Mononuclear cell (primary cell): ENCODE data around the gene DENND6B. TPM values are rescaled to one million over a fixed set of nuclear protein-coding genes. Genes with fewer than 3 reads are reported as not detected.

Experiments used
- H3K27me3 ChIP-seq: 2 replicates; pipeline ENCODE4 v1.6.0; 2011; ENCODE audit warnings: low read length, control low read depth; ENCODE audit not compliant: insufficient read depth
- H3K4me1 ChIP-seq: 2 replicates; pipeline ENCODE4 v1.5.1; 2011; ENCODE audit warnings: mild to moderate bottlenecking, low read length, control low read depth; ENCODE audit not compliant: insufficient read depth
- H3K4me3 ChIP-seq: 2 replicates; pipeline ENCODE4 v1.5.1; 2011; ENCODE audit warnings: mild to moderate bottlenecking, low read length, moderate library complexity
- H3K9me3 ChIP-seq: 2 replicates; pipeline ENCODE4 v1.5.1; 2011; ENCODE audit warnings: low read depth, mild to moderate bottlenecking, control low read depth, low read length
- total RNA-seq: library from RNA; depleted of rRNA; stranded (reverse); fragments of >200 nt; gene quantifications from one replicate; pipeline ENCODE4 v1.2.3, GENCODE V29; 2012

Gene DENND6B
- total RNA-seq, 1 donor: 1.0 TPM

DNA sequence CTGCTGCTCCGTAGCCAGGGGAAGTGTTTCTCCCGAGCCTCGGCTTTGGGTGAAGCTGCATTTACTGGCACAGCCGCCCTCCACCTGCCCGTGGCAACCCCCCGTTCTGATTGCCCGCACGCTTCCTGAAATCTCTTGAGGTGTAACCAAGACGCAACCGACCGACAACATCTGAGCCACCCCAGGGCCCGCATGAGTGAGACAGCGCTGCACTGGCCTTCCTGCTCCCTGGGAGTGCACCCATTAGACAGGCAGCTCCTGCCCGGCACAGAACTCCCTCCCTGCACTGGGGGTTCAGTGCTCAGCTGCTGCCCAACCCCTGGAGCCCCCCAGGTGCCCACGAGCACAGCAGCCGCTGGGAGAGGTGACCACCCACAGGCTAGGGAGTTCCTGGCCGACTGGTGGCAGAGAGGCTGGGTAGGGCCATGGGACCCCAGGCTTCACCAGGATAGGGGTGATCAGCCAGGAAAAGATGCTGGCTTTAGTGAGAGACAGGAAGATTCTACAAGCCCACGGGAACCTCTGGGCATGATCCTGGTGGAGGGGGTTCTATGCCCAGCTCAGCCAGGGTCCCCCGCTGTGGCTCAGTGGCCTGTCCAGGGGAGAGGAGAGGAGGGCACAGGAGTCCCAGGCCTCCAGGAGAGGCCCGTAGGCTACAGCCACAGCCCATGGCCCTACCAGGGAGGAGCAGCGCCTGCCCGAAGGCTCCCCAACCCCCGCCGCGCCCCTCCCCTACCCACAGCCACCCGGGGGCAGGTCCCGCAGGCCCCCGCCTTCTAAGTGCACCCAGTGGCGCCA lies 34.0 kb downstream of the DENND6B start:
- Histone ChIP-seq H3K27me3 (no peaks in the 10 kb centered on the region), H3K4me3 (no peak overlapping the region), H3K4me1 (peaks cover 31% of the 10 kb centered on the region)

DNA sequence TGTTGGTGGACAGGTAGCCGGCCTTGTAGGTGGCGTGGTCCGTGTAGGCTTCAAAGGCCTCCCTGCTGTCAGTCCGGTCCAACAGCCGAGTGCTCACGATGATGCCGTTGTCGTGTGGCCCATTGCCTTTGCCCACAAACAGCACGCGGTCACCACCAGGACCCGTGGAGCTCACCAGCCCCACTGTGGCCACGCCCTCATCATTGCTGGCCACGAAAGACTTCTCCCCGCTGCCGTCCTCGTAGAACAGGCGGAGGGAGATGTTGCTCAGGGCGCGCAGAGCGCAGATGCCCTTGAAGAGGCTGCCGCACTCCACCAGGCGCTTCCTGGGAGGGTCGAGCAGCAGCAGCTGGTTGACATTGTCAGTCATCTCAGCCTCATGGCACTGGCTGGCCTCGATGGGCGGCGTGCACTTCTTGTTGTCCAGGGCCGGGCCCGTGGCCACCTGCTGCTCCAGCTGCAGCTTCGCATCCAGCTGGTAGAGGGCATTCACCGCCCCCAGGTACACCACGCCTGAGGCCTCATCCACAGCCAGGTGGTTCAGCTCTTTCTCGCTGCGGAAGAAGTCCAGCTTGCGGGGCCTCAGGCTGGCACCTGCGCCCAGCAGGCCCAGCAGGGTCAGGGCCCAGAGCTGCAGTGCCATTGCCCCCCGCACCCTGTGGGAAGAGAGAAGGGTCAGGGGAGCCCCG lies 36.7 kb downstream of the DENND6B start:
- Histone ChIP-seq H3K4me3 (no peak overlapping the region), H3K9me3 (no peaks in the 10 kb centered on the region), H3K4me1 (peaks cover 31% of the 10 kb centered on the region), H3K27me3 (no peaks in the 10 kb centered on the region)

More for the DNA sequence above, 34.0 kb downstream of the DENND6B start:
- H3K9me3 ChIP-seq: no peaks in the 10 kb centered on the region

DNA sequence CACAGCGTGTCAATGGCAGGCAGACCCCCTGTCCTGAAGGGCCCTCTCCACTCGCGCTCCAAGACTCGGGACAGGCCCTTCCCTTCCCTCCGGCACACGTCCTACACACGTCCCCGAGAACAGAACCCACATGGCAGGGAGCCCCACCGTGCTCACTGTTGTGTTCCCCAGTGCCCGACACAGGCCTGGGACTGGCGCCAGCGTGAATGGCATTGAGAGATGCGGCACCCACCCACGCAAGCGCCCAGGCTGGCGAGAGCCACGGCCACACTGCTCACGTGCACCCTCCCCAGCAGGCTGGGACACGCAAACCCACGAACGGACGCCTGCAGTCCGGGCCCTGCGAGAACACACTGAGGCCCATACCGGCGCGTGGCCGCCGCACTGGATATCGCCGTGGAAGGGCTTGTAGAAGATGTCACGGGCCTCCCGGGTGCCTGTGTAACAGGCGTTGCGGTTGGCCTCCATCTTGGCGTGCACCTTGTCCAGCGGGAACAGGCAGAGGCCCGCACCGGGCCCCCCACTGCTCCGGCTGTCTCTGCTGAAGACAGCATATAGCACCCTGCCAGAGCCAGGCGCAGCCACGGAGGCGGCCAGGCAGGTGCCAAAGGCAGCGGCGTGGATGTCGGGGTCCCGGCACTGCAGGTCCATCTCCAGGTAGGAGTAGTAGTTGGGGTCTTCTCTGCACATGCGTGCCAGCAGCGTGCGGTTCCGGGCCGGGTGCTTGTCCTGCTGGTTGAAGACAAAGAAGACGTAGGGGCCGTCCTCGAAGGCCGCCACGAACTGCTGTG lies 37.5 kb downstream of the DENND6B start:
- H3K4me3 ChIP-seq: no peak overlapping the region
- no peaks in the 10 kb centered on the region for H3K27me3 ChIP-seq
- H3K4me1 ChIP-seq: peaks cover 26% of the 10 kb centered on the region
- H3K9me3 ChIP-seq: no peaks in the 10 kb centered on the region

DNA sequence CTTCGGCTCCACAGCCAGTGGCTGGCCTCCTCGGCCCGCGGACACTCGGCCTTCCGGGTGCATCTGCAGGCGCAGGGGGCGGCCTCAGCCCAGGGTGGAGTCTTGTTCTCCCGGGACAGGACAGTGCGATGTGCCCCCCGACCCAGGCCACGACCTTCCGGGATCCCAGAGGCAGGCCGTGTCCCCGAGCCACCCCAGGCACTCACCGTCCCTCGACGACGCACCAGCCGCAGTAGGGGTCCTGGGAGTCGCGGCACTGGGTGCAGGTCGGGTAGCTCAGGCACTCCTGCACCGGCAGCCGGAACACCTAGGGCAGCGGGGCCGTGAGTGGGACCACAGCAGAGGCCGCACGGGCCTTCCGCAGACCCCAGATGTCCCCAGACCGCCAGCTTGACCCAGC lies 39.1 kb downstream of the DENND6B start:
- H3K27me3 ChIP-seq: no peaks in the 10 kb centered on the region
- no peaks in the 10 kb centered on the region for H3K9me3 ChIP-seq
- H3K4me1 ChIP-seq: peaks cover 15% of the 10 kb centered on the region
- no peak overlapping the region for H3K4me3 ChIP-seq

DNA sequence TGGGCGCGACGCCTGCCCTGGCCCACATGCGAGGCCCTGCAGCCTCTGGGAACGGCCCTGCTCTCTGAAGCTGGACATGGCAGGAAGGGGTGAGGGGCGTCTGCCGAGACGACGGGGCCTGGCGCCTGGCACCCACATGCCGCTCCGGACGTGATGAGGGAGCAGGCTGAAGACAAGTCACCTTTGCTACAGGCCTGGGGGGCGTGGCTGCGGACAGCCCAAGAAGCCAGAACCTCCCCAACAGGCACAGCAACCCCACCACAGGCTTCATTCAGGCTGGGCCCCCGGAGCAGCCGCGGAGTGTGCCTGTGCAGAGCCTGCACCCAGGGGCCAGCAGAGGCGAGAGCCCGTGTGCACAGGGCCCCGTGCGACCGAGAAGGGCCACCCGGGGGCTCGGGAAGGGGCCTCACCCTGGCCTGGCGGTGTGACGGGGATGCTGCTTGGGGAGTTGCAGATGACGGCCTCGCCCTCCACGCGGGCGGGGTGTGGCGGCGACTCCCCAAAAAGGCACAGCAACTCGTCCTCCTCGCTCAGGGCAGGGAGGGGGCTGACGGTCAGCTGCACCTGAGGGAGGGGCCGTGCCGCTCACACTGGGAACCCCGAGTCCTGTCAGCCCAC lies 40.0 kb downstream of the DENND6B start:
- Histone ChIP-seq H3K27me3 (no peaks in the 10 kb centered on the region), H3K9me3 (no peaks in the 10 kb centered on the region), H3K4me1 (peaks cover 8% of the 10 kb centered on the region), H3K4me3 (no peak overlapping the region)

DNA sequence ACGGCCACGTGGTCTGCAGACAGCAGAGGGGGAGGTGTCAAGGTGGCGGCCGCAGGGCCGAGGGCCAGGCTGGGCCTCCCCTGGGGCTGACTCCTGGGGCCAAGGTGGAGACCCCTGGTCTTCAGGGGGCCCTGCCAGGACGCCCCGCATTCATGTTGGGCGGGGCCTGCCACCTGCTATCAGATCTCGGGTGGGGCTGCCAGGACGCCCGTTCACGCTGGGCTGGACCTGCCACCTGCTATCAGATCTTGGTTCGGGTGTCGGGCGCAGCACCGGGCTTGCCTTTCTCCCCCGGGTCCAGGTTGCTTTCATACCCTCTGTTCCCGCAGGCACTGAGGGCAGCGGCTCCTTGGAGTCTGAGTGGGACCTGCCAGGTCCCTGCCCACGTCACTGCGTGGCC lies 40.5 kb downstream of the DENND6B start:
- no peaks in the 10 kb centered on the region for H3K9me3 ChIP-seq
- H3K27me3 ChIP-seq: no peaks in the 10 kb centered on the region
- no peak overlapping the region for H3K4me3 ChIP-seq
- H3K4me1 ChIP-seq: peaks cover 2% of the 10 kb centered on the region

DNA sequence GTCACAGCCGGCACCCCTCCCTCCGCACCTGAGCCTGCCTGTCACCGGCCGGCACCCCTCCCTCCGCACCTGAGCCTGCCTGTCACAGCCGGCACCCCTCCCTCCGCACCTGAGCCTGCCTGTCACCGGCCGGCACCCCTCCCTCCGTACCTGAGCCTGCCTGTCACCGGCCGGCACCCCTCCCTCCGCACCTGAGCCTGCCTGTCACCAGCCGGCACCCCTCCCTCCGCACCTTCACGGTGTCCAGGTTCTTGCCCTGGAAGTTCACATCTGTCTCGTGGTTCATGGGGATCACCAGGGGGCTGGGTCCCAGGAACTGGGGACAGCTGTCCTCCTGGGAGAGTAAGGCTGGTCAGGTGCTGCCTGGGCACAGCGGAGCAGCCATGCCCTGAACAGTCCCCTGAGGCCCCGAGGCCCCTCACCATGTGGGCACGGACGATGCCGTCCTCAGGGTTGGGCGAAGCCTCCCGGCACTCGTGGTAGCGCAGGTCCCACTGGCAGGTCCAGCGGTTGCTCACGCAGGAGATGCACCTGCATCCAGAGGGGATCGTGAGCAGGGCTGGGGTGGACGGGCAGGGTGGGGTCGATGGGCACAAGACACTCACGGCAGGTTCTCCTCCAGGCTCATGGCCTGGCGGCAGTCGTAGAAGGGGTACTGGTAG lies 41.1 kb downstream of the DENND6B start:
- Histone ChIP-seq H3K4me1 (no peaks in the 10 kb centered on the region), H3K4me3 (no peak overlapping the region), H3K9me3 (no peaks in the 10 kb centered on the region), H3K27me3 (no peaks in the 10 kb centered on the region)

DNA sequence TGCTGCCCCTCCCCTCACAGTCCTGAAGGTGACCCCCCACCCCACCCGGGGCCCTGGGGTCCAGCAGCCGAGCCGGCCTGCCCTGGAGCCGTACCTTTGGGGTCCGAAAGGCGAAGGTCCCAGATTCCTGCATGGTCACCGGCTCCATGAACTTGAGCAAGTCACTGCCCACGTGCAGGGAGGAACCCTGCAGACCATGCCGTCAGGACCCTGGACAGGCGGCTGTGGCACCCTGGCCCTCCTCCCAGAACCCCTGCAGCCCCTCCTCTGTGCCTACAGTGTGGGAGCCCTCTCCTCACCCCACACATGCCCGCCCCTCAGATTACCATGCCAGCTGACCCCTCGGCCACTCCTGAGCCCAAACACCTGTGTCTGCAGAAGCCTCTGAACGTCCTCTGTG lies 42.3 kb downstream of the DENND6B start:
- H3K9me3 ChIP-seq: no peaks in the 10 kb centered on the region
- no peaks in the 10 kb centered on the region for H3K4me1 ChIP-seq
- no peak overlapping the region for H3K4me3 ChIP-seq
- H3K27me3 ChIP-seq: no peaks in the 10 kb centered on the region

DNA sequence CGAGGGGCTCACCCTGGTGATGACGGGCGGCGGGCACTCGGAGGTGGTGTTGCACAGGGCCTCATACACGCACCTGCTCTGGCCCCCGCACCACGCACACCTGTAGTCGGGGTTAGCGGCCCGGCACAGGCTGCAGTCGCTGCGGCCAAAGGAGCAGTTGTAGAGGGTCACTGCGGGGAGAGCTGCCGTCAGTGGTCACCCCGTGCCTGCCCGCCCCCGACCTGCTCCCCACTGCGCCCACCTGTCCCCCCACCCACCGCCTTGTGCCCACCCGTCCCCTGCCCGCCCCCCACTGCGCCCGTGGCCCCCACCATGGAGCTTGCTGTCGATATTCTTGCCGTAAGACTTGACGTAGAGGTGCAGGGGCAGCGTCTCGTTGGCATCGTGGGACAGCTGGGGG lies 43.0 kb downstream of the DENND6B start:
- no peaks in the 10 kb centered on the region for H3K27me3 ChIP-seq
- no peak overlapping the region for H3K4me3 ChIP-seq
- no peaks in the 10 kb centered on the region for H3K4me1 ChIP-seq

DNA sequence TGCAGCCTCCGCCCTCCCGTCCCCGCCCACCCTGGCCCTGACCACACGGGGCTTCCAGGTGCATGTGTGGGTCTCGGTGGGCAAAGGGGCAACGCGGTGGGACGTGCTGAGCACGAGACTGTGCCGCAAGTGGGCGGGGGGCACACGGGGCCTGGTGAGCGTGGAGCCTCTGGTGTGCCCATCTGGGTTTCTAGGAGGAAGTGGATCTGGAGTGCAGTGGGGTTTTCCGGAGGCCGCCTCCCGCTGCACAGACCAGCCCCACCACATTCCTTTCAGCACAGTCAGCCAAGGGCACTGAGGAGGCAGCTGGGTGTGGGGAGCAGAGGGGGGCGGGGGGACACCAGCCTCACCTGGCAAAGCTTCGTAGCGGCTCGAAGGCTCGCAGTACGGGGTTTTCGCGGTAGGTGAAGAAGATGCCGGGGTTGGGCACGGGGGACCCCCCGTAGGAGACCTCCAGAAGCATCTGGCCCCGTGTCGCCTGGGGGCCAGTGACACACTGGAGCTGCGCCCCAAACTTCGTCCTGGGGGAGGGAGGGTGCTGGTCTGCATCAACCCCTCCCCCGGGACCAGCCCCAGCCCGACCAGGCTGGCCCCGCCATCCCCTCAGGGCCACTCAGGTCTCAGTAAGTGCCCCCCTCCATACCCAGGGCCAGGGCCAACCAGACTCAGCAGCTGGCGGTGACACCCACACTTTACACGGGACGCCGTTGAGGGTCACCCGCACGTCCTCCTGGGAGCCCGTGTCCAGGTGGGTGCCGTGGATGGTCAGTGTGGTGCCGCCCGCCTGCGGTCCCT lies 44.3 kb downstream of the DENND6B start:
- Histone ChIP-seq H3K9me3 (no peaks in the 10 kb centered on the region), H3K4me1 (no peaks in the 10 kb centered on the region), H3K27me3 (no peaks in the 10 kb centered on the region), H3K4me3 (no peak overlapping the region)

More for the DNA sequence above, 43.0 kb downstream of the DENND6B start:
- H3K9me3 ChIP-seq: no peaks in the 10 kb centered on the region

DNA sequence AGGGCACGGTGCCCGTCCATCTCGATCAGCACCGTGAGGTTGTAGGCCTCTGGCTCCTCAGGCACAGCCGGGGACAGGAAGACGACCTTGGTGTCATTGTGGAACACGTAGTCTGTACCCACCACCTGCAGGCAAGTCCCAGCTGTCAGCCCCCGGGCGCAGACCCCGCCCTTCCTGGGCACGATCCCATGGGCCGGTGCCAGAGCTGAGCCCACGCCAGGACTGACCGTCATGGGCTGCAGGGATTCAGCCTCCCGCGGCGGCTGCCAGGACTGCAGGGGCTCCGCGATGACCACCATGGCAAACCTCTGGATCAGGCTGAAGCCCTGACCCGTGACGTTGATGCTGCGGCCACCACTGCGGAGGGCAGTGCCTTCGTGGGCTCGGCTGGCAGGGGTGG lies 44.9 kb downstream of the DENND6B start:
- no peaks in the 10 kb centered on the region for H3K9me3 ChIP-seq
- H3K4me1 ChIP-seq: no peaks in the 10 kb centered on the region
- H3K4me3 ChIP-seq: no peak overlapping the region
- H3K27me3 ChIP-seq: no peaks in the 10 kb centered on the region

DNA sequence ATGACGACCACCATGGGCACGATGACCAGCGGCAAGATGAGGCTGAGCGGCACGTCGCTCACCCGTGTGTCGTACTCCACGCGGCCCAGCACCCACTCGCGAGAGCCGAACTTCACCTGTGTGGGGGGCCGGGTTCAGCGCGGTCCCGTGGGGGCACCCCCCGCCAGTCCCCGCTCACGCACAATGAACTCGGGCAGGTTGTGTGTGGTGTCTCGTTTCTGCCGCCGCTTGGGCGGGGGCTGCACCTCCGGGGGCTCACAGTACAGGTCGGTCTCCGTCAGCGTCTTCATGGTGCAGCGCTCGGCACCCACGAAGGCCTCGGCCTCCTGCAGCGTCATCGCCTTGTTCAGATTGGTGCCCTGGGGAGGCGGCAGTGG lies 45.4 kb downstream of the DENND6B start:
- no peaks in the 10 kb centered on the region for H3K27me3 ChIP-seq
- no peak overlapping the region for H3K4me3 ChIP-seq
- no peaks in the 10 kb centered on the region for H3K4me1 ChIP-seq

DNA sequence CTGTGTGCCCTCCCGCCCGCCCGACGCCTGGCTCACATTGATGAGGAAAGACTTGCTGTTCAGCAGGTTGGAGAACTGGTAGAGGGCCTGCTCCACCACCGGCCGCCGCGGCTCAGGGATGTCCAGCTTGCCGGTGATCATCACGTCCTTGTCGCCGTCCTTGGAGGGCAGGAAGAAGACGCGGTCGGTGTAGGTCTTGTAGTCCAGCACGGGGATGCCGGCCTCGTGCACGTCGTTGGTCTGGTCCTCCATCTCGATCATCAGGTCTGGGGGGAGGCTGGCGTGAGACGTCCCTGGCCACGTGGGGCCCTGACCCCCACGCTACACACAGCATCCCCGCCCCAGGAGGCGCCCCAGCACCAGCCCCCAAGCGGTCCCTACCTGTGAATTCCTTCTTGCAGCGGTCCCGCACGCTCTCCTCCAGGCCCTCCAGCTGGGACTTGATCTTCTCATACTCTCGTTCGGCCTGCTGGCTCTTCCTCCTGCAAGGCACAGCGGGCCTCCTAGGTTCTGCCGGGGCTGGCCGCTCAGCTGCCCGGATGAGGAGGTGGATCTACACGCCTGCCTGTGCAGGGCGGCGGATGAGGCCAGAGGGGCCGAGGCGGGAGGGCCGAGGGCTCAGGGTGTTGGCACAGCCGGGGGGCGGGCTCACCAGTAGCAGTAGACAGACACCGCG lies 46.0 kb downstream of the DENND6B start:
- Histone ChIP-seq H3K27me3 (no peaks in the 10 kb centered on the region), H3K9me3 (no peaks in the 10 kb centered on the region), H3K4me1 (no peaks in the 10 kb centered on the region), H3K4me3 (no peak overlapping the region)

More for the DNA sequence above, 45.4 kb downstream of the DENND6B start:
- H3K9me3 ChIP-seq: no peaks in the 10 kb centered on the region
